ENCODE results near the gene CPE.
"Not testable (repeated sequence)": the region's sequence is repeated elsewhere in the genome, so short reads cannot be mapped to it uniquely, and the experiment has no call there.

The CPE gene

GRCh38 chr4:165477799-165478198 lies 99.0 kb downstream of the CPE start:
- H3K27me3 ChIP-seq (ENCODE audit: control insufficient read depth in 1 of 2, insufficient read depth in 2 of 2, low read length in 2 of 2): no peaks in the 10 kb centered on the region
- H3K4me3 ChIP-seq (ENCODE audit: low read length in 2 of 2): no peak overlapping the region
- no peak overlapping the region for H3K27ac ChIP-seq (ENCODE audit: low read length)
- no peak overlapping the region for H3K9ac ChIP-seq (ENCODE audit: low read length in 2 of 2)
- H3K36me3 ChIP-seq (ENCODE audit: control insufficient read depth in 2 of 2, insufficient read depth in 2 of 2, low read length in 2 of 2): no peaks in the 10 kb centered on the region
- no peaks in the 10 kb centered on the region for H3K9me3 ChIP-seq (ENCODE audit: control insufficient read depth in 2 of 2, low read length in 2 of 2)
- no peaks in the 10 kb centered on the region for H3K4me1 ChIP-seq (ENCODE audit: control insufficient read depth, insufficient read depth, low read length)

DNA sequence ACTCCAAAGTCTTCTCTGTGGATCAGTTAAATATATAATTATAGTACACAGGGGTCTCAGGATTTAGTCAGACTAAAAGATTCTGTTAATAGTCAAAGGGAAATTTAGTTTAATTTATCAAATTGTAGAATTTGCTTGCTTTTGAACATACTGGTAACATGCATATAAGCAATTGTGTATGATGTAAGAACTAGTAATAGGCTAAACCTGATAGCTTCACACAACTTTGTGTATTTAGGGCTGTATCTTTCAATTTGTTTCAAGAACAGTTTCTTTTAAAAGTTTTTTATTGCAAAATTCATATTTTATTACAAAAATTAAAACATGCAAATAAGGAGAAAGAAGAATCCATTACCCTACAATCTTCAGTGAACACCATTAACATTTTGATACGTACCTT lies 99.5 kb downstream of the CPE start:
- H3K36me3 ChIP-seq (ENCODE audit: control insufficient read depth in 2 of 2, insufficient read depth in 2 of 2, low read length in 2 of 2): no peaks in the 10 kb centered on the region
- H3K9me3 ChIP-seq (ENCODE audit: control insufficient read depth in 2 of 2, low read length in 2 of 2): no peaks in the 10 kb centered on the region
- no peak overlapping the region for H3K27ac ChIP-seq (ENCODE audit: low read length)
- H3K4me1 ChIP-seq (ENCODE audit: control insufficient read depth, insufficient read depth, low read length): no peaks in the 10 kb centered on the region
- no peaks in the 10 kb centered on the region for H3K27me3 ChIP-seq (ENCODE audit: control insufficient read depth in 1 of 2, insufficient read depth in 2 of 2, low read length in 2 of 2)
- H3K9ac ChIP-seq (ENCODE audit: low read length in 2 of 2): no peak overlapping the region
- no peak overlapping the region for H3K4me3 ChIP-seq (ENCODE audit: low read length in 2 of 2)

- Histone ChIP-seq H3K36me3 (ENCODE audit: control insufficient read depth in 2 of 2, insufficient read depth in 2 of 2, low read length in 2 of 2) (no peaks in the 10 kb centered on the region), H3K9ac (ENCODE audit: low read length in 2 of 2) (no peak overlapping the region), H3K27ac (ENCODE audit: low read length) (no peak overlapping the region), H3K27me3 (ENCODE audit: control insufficient read depth in 1 of 2, insufficient read depth in 2 of 2, low read length in 2 of 2) (no peaks in the 10 kb centered on the region), H3K9me3 (ENCODE audit: control insufficient read depth in 2 of 2, low read length in 2 of 2) (no peaks in the 10 kb centered on the region), H3K4me3 (ENCODE audit: low read length in 2 of 2) (no peak overlapping the region), H3K4me1 (ENCODE audit: control insufficient read depth, insufficient read depth, low read length) (no peaks in the 10 kb centered on the region)
These were observed 102.4 kb downstream of the CPE start for GRCh38 chr4:165481053-165481835.

- Histone ChIP-seq H3K27me3 (ENCODE audit: control insufficient read depth in 1 of 2, insufficient read depth in 2 of 2, low read length in 2 of 2) (peaks cover 0 to 2% of the 10 kb centered on the region in 2 donors), H3K4me3 (ENCODE audit: low read length in 2 of 2) (no peak overlapping the region), H3K9me3 (ENCODE audit: control insufficient read depth in 2 of 2, low read length in 2 of 2) (no peaks in the 10 kb centered on the region)
These were observed 111.0 kb downstream of the CPE start for GRCh38 chr4:165489786-165490185.

DNA sequence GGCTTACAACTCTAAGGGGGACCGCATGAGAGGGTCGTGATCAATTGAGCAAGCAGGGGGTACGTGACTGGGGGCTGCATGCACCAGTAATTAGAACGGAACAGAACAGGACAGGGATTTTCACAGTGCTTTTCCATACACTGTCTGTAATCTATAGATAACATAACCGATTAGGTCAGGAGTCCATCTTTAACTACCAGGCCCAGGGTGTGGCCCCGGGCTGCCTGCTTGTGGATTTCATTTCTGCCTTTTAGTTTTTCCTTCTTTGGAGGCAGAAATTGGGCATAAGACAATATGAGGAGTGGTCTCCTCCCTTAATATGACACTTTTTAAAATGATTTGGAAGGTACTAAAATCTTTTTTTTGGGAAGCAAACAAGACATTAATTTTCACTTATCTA lies 113.8 kb downstream of the CPE start:
- H3K36me3 ChIP-seq (ENCODE audit: control insufficient read depth in 2 of 2, insufficient read depth in 2 of 2, low read length in 2 of 2); H3K4me1 ChIP-seq (ENCODE audit: control insufficient read depth, insufficient read depth, low read length); H3K27me3 ChIP-seq (ENCODE audit: control insufficient read depth in 1 of 2, insufficient read depth in 2 of 2, low read length in 2 of 2); H3K9ac ChIP-seq (ENCODE audit: low read length in 2 of 2); H3K27ac ChIP-seq (ENCODE audit: low read length); H3K9me3 ChIP-seq (ENCODE audit: control insufficient read depth in 2 of 2, low read length in 2 of 2); H3K4me3 ChIP-seq (ENCODE audit: low read length in 2 of 2): not testable (repeated sequence)

More at GRCh38 chr4:165489786-165490185, 111.0 kb downstream of the CPE start:
- no peaks in the 10 kb centered on the region for H3K36me3 ChIP-seq (ENCODE audit: control insufficient read depth in 2 of 2, insufficient read depth in 2 of 2, low read length in 2 of 2)
- no peak overlapping the region for H3K27ac ChIP-seq (ENCODE audit: low read length)
- no peak overlapping the region for H3K9ac ChIP-seq (ENCODE audit: low read length in 2 of 2)
- no peaks in the 10 kb centered on the region for H3K4me1 ChIP-seq (ENCODE audit: control insufficient read depth, insufficient read depth, low read length)

DNA sequence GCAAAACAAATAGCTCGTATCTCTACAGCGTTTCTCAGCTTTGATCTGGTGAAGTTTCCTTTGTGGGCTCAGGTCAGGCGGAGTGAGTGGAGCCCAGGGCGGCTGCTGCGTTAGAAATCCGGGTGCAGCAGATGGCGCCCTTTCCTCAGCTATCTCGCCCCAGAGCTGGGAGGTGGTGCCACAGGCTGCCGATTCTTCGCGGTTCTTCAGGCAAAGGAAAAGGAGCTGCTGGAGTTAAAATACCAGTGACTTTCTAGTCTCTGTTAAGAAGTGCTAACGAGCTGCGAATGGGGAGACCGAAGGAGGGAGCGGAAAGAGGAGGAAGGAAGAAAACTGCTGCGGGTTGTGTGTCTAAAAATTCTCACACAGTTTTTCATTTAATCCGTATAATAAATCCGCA lies 114.6 kb downstream of the CPE start:
- peak overlapping the region in 1 of 2 donors; percentile 52 for H3K4me3 ChIP-seq (ENCODE audit: low read length in 2 of 2)
- no peak overlapping the region for H3K27ac ChIP-seq (ENCODE audit: low read length)
- no peaks in the 10 kb centered on the region for H3K36me3 ChIP-seq (ENCODE audit: control insufficient read depth in 2 of 2, insufficient read depth in 2 of 2, low read length in 2 of 2)
- no peaks in the 10 kb centered on the region for H3K4me1 ChIP-seq (ENCODE audit: control insufficient read depth, insufficient read depth, low read length)
- H3K9me3 ChIP-seq (ENCODE audit: control insufficient read depth in 2 of 2, low read length in 2 of 2): no peaks in the 10 kb centered on the region
- no peak overlapping the region for H3K9ac ChIP-seq (ENCODE audit: low read length in 2 of 2)
- no peaks in the 10 kb centered on the region for H3K27me3 ChIP-seq (ENCODE audit: control insufficient read depth in 1 of 2, insufficient read depth in 2 of 2, low read length in 2 of 2)

GRCh38 chr4:165502916-165503907 lies 124.4 kb downstream of the CPE start:
- no peaks in the 10 kb centered on the region for H3K36me3 ChIP-seq (ENCODE audit: control insufficient read depth in 2 of 2, insufficient read depth in 2 of 2, low read length in 2 of 2)
- H3K4me1 ChIP-seq (ENCODE audit: control insufficient read depth, insufficient read depth, low read length): peaks cover 21% of the 10 kb centered on the region
- H3K9ac ChIP-seq (ENCODE audit: low read length in 2 of 2): no peak overlapping the region
- no peak overlapping the region for H3K27ac ChIP-seq (ENCODE audit: low read length)
- H3K4me3 ChIP-seq (ENCODE audit: low read length in 2 of 2): no peak overlapping the region
- H3K9me3 ChIP-seq (ENCODE audit: control insufficient read depth in 2 of 2, low read length in 2 of 2): no peaks in the 10 kb centered on the region
- H3K27me3 ChIP-seq (ENCODE audit: control insufficient read depth in 1 of 2, insufficient read depth in 2 of 2, low read length in 2 of 2): no peaks in the 10 kb centered on the region

GRCh38 chr4:165504184-165504583 lies 125.4 kb downstream of the CPE start:
- Histone ChIP-seq H3K27ac (ENCODE audit: low read length) (no peak overlapping the region), H3K9ac (ENCODE audit: low read length in 2 of 2) (no peak overlapping the region), H3K27me3 (ENCODE audit: control insufficient read depth in 1 of 2, insufficient read depth in 2 of 2, low read length in 2 of 2) (no peaks in the 10 kb centered on the region), H3K4me3 (ENCODE audit: low read length in 2 of 2) (no peak overlapping the region), H3K4me1 (ENCODE audit: control insufficient read depth, insufficient read depth, low read length) (peaks cover 21% of the 10 kb centered on the region), H3K36me3 (ENCODE audit: control insufficient read depth in 2 of 2, insufficient read depth in 2 of 2, low read length in 2 of 2) (no peaks in the 10 kb centered on the region), H3K9me3 (ENCODE audit: control insufficient read depth in 2 of 2, low read length in 2 of 2) (no peaks in the 10 kb centered on the region)

GRCh38 chr4:165505958-165506837 lies 127.4 kb downstream of the CPE start:
- Histone ChIP-seq H3K4me3 (ENCODE audit: low read length in 2 of 2) (no peak overlapping the region), H3K36me3 (ENCODE audit: control insufficient read depth in 2 of 2, insufficient read depth in 2 of 2, low read length in 2 of 2) (no peaks in the 10 kb centered on the region), H3K27me3 (ENCODE audit: control insufficient read depth in 1 of 2, insufficient read depth in 2 of 2, low read length in 2 of 2) (no peaks in the 10 kb centered on the region), H3K27ac (ENCODE audit: low read length) (peak overlapping the region; percentile 31), H3K9me3 (ENCODE audit: control insufficient read depth in 2 of 2, low read length in 2 of 2) (no peaks in the 10 kb centered on the region), H3K4me1 (ENCODE audit: control insufficient read depth, insufficient read depth, low read length) (peaks cover 21% of the 10 kb centered on the region), H3K9ac (ENCODE audit: low read length in 2 of 2) (no peak overlapping the region)

GRCh38 chr4:165506849-165507248 lies 128.0 kb downstream of the CPE start:
- H3K36me3 ChIP-seq (ENCODE audit: control insufficient read depth in 2 of 2, insufficient read depth in 2 of 2, low read length in 2 of 2): no peaks in the 10 kb centered on the region
- peak overlapping the region in 1 of 2 donors; percentile 26 for H3K4me3 ChIP-seq (ENCODE audit: low read length in 2 of 2)
- no peaks in the 10 kb centered on the region for H3K27me3 ChIP-seq (ENCODE audit: control insufficient read depth in 1 of 2, insufficient read depth in 2 of 2, low read length in 2 of 2)
- H3K9me3 ChIP-seq (ENCODE audit: control insufficient read depth in 2 of 2, low read length in 2 of 2): no peaks in the 10 kb centered on the region
- no peak overlapping the region for H3K9ac ChIP-seq (ENCODE audit: low read length in 2 of 2)
- H3K27ac ChIP-seq (ENCODE audit: low read length): peak overlapping the region; percentile 37
- H3K4me1 ChIP-seq (ENCODE audit: control insufficient read depth, insufficient read depth, low read length): peaks cover 21% of the 10 kb centered on the region

All from stomach smooth muscle (tissue), 2 donors.